Adipose tissue (tissue), 3 donors: Measurements from ENCODE around the gene CCNG2. TPM values are rescaled to one million over a fixed set of nuclear protein-coding genes. Genes with fewer than 3 reads are reported as not detected.

Source experiments
- H3K27ac ChIP-seq: one replicate; pipeline ENCODE4 v1.5.1; 2013; ENCODE audit warnings: low read depth, low read length
- WGBS, 3 donors: extraction: QIAGEN DNeasy Blood & Tissue Kit; methylation state at CpG; one replicate each; pipeline ENCODE4 v1.1.7; 2013; 5-methylcytosine and 5-hydroxymethylcytosine counted together
- polyA plus RNA-seq, 3 donors: library from polyadenylated mRNA; stranded (reverse); fragments of 200-250 nt; gene quantifications; one replicate each; pipeline ENCODE4 v1.2.3, GENCODE V29; 2013
- donor health status: healthy with polysubstance abuse.
- donor health status: Bipolar disorder and iron deficiency.
- donor health status: healthy.

Gene CCNG2
- polyA plus RNA-seq, 3 donors: 8.9 to 46.9 (median 13.4) TPM

DNA sequence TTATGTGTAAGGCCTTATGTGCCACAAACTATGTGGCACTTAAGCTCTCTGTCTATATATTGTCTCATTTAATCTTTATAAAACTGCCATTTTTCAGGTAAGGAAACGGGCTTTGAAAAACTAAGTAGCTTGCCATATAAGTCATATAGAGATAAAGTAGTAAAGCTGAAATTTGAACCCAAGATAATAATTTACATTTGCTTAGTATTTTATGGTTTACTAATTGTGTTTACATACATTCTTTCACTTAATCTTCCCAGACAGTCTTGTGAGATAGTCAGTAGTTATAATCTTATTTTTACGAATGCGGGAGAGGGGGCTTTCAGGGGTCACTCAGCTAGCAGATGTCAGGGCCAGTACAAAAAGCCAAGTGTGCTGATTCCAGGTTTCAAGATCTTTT lies 13.9 kb upstream of the CCNG2 start:
- WGBS, 3 donors: 40 to 83% (median 72%) methylated on average over 3 of the region's 3 CpGs
- H3K27ac ChIP-seq: no peak overlapping the region

DNA sequence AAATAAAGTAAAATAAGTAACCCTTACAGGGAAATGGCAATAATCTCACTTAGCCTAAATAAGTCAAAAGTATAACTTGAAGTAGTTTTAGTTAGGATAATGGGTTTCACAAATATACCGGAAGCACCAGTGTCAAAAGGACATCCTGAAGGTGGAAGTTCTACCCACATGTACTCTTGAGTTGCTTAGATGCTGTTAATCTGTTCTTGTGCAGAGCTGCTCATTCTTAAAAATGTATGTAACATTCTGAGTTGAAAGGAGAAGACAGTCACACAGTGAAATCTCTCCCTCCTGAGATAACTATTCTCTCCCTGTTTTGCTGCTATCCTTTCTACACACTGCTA lies 11.2 kb upstream of the CCNG2 start:
- H3K27ac ChIP-seq: no peak overlapping the region
- 27 to 70% (median 34%) methylated on average over 1 of the region's 1 CpG for WGBS, 3 donors

DNA sequence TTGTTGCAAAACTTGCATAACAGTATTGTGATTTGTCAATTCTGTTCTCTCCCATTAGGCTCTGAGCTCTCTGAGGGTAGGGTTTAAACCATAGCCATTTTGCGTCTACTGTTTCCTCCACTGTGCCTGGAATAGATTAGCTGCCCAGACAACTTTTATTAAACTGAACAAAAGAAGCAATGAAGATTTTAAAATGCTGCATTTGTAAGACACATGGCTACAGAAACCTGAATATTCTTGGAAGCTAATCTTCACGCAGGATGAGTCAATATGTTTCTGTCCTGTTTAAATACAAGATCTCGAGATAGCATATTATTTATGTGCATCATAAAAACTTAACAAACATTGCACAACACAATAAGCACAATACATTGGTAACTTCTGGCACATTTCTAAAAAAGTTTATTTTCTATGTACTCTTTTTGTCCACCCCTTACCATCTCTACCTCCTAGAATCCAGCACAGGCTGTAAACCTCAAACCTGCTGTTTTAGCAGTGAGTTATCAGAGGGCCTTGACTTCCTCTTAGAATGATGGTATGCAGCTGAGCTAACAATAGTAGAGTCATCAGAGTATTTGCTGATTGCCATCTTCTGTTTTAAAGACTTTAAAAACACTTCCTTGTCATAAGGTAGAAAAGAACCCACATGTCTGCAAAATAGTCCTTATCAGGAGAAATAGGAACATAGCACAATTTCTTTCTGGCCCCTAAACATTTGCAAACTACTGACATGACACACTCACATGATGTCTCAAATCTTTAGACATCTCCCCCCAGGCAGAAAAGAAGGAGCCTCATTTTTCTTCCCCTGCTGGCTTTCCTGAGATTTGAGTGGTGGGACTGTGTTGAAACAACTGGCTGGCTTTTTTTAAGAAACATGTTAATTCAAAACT lies 10.6 kb upstream of the CCNG2 start:
- 52 to 56% (median 55%) methylated on average over 3 of the region's 3 CpGs for WGBS, 3 donors
- H3K27ac ChIP-seq: no peak overlapping the region

GRCh38 chr4:77147079-77147782 lies 9.8 kb upstream of the CCNG2 start:
- WGBS, 3 donors: 66 to 84% (median 74%) methylated on average over 5 of the region's 5 CpGs
- no peak overlapping the region for H3K27ac ChIP-seq

DNA sequence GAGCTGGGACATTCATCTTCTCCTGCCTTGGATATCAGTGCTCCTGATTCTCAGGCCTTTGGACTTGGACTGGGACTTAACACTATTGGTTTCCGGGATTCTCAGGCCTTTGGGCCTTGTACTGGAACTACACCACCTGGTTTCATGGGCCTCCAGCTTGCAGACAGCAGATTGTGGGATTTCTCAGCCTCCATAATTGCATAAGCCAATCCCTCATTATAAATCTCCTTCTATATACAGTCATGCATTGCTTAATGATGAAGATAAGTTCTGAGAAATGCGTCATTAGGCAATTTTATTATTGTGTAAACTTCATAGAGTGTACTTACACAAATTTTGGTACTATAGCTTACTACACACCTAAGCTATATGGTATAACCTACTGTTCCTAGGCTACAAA lies 8.9 kb upstream of the CCNG2 start:
- 75 to 94% (median 76%) methylated on average over 2 of the region's 2 CpGs for WGBS, 3 donors
- no peak overlapping the region for H3K27ac ChIP-seq

DNA sequence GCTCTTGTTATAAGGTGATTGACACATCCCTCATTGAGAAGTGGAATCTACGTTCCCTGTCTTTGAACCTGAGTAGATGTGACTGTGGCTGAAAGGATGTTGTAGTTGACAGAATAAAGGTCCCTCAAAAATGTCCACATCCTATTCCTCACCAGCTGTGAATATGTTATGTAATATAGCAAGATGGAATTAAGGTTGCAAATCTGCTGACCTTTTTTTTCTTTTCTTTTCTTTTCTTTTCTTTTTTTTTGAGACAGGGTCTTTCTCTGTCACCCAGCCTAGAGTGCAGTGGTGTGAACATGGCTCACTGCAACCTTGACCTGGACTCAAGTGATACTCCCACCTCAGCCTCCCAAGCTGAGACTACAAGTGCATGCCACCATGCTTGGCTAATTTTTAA lies 7.2 kb upstream of the CCNG2 start:
- H3K27ac ChIP-seq: no peak overlapping the region
- 82 to 89% (median 89%) methylated on average over 1 of the region's 1 CpG for WGBS, 3 donors

- 85 to 90% (median 86%) methylated on average over 6 of the region's 6 CpGs for WGBS, 3 donors
- H3K27ac ChIP-seq: no peak overlapping the region
These were observed 5.8 kb upstream of the CCNG2 start for GRCh38 chr4:77151241-77151640.

- WGBS, 3 donors: 34 to 75% (median 74%) methylated on average over 5 of the region's 5 CpGs
- no peak overlapping the region for H3K27ac ChIP-seq
These were observed 4.6 kb upstream of the CCNG2 start for GRCh38 chr4:77152421-77152820.

GRCh38 chr4:77153006-77153405 lies 4.0 kb upstream of the CCNG2 start:
- no peak overlapping the region for H3K27ac ChIP-seq
- 61 to 84% (median 62%) methylated on average over 3 of the region's 3 CpGs for WGBS, 3 donors

DNA sequence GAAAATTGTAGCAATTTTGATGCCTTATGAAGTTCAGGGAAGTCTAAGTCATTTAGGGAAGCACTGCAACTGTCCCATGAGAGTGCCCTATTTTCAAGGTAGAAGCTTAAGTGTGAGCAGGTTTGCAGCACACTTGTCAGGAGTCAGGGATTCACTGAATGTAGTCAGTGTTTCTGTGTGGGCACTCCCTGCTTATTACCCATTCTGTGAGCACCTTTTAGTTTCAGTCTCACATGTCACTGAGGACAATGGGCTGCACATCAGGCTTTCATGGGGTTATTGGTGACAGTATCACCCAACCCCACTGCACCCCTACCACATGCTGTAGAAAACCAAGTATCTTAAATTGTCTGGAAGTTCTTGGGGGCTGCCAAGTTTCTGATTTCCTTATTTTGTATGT lies 2.9 kb upstream of the CCNG2 start:
- no peak overlapping the region for H3K27ac ChIP-seq

GRCh38 chr4:77154761-77155499 lies 2.1 kb upstream of the CCNG2 start:
- WGBS, 3 donors: 61 to 68% (median 65%) methylated on average over 4 of the region's 4 CpGs
- no peak overlapping the region for H3K27ac ChIP-seq

GRCh38 chr4:77155631-77156452 lies 1.2 kb upstream of the CCNG2 start:
- 19 to 52% (median 45%) methylated on average over 15 of the region's 15 CpGs for WGBS, 3 donors

DNA sequence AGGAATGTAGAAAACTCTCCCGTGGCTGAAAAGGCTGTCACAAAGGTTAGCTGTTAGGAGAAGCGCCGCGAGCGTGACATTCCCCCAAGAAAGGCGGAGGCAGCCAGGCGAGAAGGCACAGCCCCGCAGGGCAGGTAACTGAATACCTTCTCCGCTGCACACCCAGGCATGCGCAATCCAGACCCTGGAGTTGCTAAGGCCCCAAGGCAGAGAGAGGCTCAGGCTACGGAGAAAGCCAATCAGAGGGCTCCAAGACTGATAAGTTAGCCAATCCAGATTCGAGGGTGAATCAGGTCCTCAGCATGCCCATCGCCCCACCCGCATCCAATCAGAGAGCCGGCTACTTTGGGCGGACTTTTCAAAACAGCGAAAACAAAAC lies 485 bp upstream of the CCNG2 start:
- H3K27ac ChIP-seq: no peak overlapping the region
- WGBS, 3 donors: 0% methylated on average over 17 of the region's 17 CpGs

More at GRCh38 chr4:77155631-77156452, 1.2 kb upstream of the CCNG2 start:
- no peak overlapping the region for H3K27ac ChIP-seq

GRCh38 chr4:77157859-77158486 lies 966 bp downstream of the CCNG2 start:
- H3K27ac ChIP-seq: no peak overlapping the region
- WGBS, 3 donors: 0 to 1% (median 0%) methylated on average over 46 to 53 of the region's 53 CpGs

DNA sequence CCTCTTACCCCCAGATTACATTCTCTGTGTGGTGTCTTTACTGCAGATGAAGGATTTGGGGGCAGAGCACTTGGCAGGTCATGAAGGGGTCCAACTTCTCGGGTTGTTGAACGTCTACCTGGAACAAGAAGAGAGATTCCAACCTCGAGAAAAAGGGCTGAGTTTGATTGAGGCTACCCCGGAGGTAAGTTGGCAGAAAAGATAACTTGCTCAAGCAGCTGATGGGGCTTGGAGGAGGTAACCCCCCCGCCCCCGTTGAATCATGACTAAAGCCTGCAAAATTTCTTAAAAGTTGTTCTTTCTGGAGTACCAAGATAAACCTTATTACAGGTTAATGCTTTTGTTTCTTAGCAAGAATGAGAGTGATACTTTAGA lies 1.5 kb downstream of the CCNG2 start:
- 6 to 10% (median 10%) methylated on average over 6 of the region's 6 CpGs for WGBS, 3 donors
- peak overlapping the region; percentile 26 for H3K27ac ChIP-seq

DNA sequence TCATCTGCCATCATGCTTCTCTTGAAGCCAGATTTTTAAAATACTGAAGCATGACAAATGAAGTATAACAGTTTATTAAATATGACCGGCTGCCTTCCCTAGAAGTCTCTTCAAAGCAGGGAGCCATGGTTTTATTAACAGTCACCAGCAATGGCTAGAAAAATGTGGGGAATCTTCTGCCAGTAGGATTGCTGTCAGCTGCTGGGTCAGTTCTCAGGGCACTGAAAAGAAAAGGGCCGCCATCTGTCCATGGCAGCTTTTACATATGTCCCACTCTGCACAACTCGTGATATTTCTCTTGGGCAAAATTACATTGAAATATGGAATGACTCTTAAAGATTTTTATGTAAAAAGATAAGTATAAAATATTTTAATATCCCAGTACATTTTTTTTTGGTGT lies 2.8 kb downstream of the CCNG2 start:
- WGBS, 3 donors: 74 to 85% (median 82%) methylated on average over 3 of the region's 3 CpGs
- H3K27ac ChIP-seq: no peak overlapping the region

- 73 to 80% (median 75%) methylated on average over 4 of the region's 4 CpGs for whole genome bisulfite sequencing, 3 donors
- H3K27ac ChIP-seq: no peak overlapping the region
These were observed 6.6 kb downstream of the CCNG2 start for GRCh38 chr4:77163641-77164040.

DNA sequence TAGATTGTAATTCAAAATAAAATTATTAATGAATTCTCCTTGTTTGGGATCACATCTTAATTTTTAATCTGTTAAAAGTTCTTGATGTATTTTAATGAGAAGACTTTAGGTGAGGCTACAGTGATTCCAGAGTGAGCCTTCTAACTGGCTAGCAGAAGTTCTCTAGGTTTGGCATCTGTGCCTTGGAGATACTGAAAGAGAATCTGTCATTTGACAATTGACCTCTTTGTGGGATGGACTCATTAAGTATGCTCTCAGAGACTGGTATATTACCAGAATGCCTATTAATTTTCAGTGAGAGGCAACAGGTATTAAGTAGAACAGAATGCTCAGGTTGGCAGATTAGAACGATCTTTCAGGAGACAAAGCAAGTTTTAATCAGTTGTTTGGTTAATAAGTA lies 10.2 kb downstream of the CCNG2 start:
- 35 to 100% (median 87%) methylated on average over 1 of the region's 1 CpG for WGBS, 3 donors

More for the DNA sequence above, 10.2 kb downstream of the CCNG2 start:
- H3K27ac ChIP-seq: no peak overlapping the region
